Spleen (tissue), 7 donors: ENCODE measurements around the gene AXDND1.

ENCODE experiments used
- CTCF ChIP-seq, 11 experiments: fragments of 200-600 bp in 7 of 11; fragments of 450-650 bp in 4 of 11; sonication (generic) in 4 of 11; IDR thresholded peaks in 8 of 11; conservative IDR thresholded peaks in 3 of 11; 1 replicate in 7 of 11; 2 replicates in 4 of 11; pipeline versions ENCODE4 v1.4.0 to v1.8.0; 2016 to 2021; ENCODE audit warnings: antibody characterized with exemption in 11 of 11, inconsistent platforms in 4 of 11, mild to moderate bottlenecking in 1 of 11
- POLR2A ChIP-seq, 3 donors: fragments of 450-650 bp; IDR thresholded peaks; one replicate each; pipeline ENCODE4 v1.5.1; 2017; ENCODE audit warnings: antibody characterized with exemption in 3 of 3, mild to moderate bottlenecking in 1 of 3
- donor health status: DM: no; HTN: no; CAD: no; lungs with moderate emphysema.
- donor health status: DM: no; HTN: no; CAD: no.
- donor health status: DM: no; HTN: no; CAD: no.

DNA sequence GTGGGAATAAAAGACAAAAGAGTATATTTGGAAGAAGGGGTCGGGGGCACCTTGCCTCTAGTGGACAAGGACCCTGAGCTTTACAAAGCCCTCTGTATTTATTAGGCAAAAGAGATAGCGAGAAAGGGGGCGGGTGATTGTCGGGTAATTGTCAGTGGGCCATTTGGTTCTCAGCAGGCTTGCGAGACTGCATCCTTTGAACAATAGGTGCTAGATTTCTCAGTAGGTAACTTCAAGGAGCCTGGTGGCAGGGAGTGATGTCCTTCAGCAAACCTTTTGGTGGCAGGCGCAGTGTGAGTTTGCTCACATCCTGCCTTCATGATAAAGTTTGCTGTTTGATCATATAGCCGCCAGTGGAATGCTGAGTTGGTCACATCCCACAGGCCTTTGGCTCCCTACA lies 71.4 kb downstream of the AXDND1 start:
- TF ChIP-seq POLR2A (IDR thresholded peaks at IDR 0.05) (no peak), CTCF (IDR thresholded peaks at IDR 0.05 in 8 of 11, conservative IDR thresholded peaks at IDR 0.05 in 3 of 11) (no peak)
